HepG2 (cell line): ENCODE data around the gene BAZ1A. TPM values are rescaled to one million over a fixed set of nuclear protein-coding genes. Genes with fewer than 3 reads are reported as not detected.
A peak's percentile ranks its signal among the peaks of the same experiment; 100 is the strongest.

Source experiments
- ARID4A ChIP-seq: sonication (generic); formaldehyde crosslinking; IDR thresholded peaks from 2 replicates; pipeline ENCODE4 v1.5.0; 2020; ENCODE audit warnings: mild to moderate bottlenecking, missing genetic modification reagents, borderline replicate concordance
- DMTF1 ChIP-seq: sonication (generic); formaldehyde crosslinking; IDR thresholded peaks from 2 replicates; pipeline ENCODE4 v1.4.0; 2020; ENCODE audit warnings: mild to moderate bottlenecking, missing genetic modification reagents
- GLI4 ChIP-seq: sonication (generic); formaldehyde crosslinking; IDR thresholded peaks from 2 replicates; pipeline ENCODE4 v1.5.1; 2020; ENCODE audit warnings: missing genetic modification reagents, mild to moderate bottlenecking, moderate library complexity, borderline replicate concordance
- MED1 ChIP-seq: sonication (generic); formaldehyde crosslinking; IDR thresholded peaks from 2 replicates; pipeline ENCODE4 v1.4.0; 2020; ENCODE audit warnings: missing genetic modification reagents
- NCOA1 ChIP-seq: sonication (generic); formaldehyde crosslinking; IDR thresholded peaks from 2 replicates; pipeline ENCODE4 v1.9.0; 2021; ENCODE audit warnings: missing genetic modification reagents
- PAX8 ChIP-seq: sonication (generic); formaldehyde crosslinking; IDR thresholded peaks from 2 replicates; pipeline ENCODE4 v1.8.0; 2022; ENCODE audit warnings: mild to moderate bottlenecking, missing genetic modification reagents, borderline replicate concordance
- PHF5A ChIP-seq: IDR thresholded peaks from one replicate; pipeline ENCODE4 v1.6.1; 2018; ENCODE audit warnings: low read depth, missing genetic modification reagents; ENCODE audit not compliant: unreplicated experiment
- PLRG1 ChIP-seq: fragments of 450-650 bp; conservative IDR thresholded peaks from 2 replicates; pipeline ENCODE4 v1.6.1; 2016
- RCOR2 ChIP-seq: IDR thresholded peaks from 2 replicates; pipeline ENCODE4 v1.6.1; 2016; ENCODE audit warnings: missing biosample characterization, missing genetic modification reagents
- SAP130 ChIP-seq: IDR thresholded peaks from 2 replicates; pipeline ENCODE4 v1.6.1; 2016; ENCODE audit warnings: low read depth
- SMC3 ChIP-seq: IDR thresholded peaks from 2 replicates; pipeline ENCODE4 v1.6.1; 2011; ENCODE audit warnings: low read length, improper control_type of control experiment
- TARDBP ChIP-seq: sonication (generic); formaldehyde crosslinking; IDR thresholded peaks from 2 replicates; pipeline ENCODE4 v1.8.0; 2022; ENCODE audit warnings: mild to moderate bottlenecking, missing genetic modification reagents
- TEAD2 ChIP-seq: sonication (generic); formaldehyde crosslinking; IDR thresholded peaks from 2 replicates; pipeline ENCODE4 v1.9.0; 2021; ENCODE audit warnings: missing genetic modification reagents
- TRIM24 ChIP-seq: sonication (generic); formaldehyde crosslinking; IDR thresholded peaks from 2 replicates; pipeline ENCODE4 v1.8.0; 2022; ENCODE audit warnings: mild to moderate bottlenecking, missing genetic modification reagents
- ZBTB20 ChIP-seq: sonication (generic); formaldehyde crosslinking; IDR thresholded peaks from 2 replicates; pipeline ENCODE4 v1.8.1; 2023; ENCODE audit warnings: missing genetic modification reagents, low read depth, mild to moderate bottlenecking, borderline replicate concordance
- ZBTB3 ChIP-seq: sonication (generic); formaldehyde crosslinking; IDR thresholded peaks from 2 replicates; pipeline ENCODE4 v1.4.0; 2020; ENCODE audit warnings: low read depth, mild to moderate bottlenecking, moderate library complexity, missing genetic modification reagents, borderline replicate concordance
- ZFP36L1 ChIP-seq: sonication (generic); formaldehyde crosslinking; IDR thresholded peaks from 2 replicates; pipeline ENCODE4 v1.8.0; 2022; ENCODE audit warnings: mild to moderate bottlenecking, missing genetic modification reagents, moderate library complexity
- ZNF232 ChIP-seq: sonication (generic); formaldehyde crosslinking; IDR thresholded peaks from 2 replicates; pipeline ENCODE4 v1.4.0; 2020; ENCODE audit warnings: missing genetic modification reagents, borderline replicate concordance
- ZNF317 ChIP-seq: sonication (generic); formaldehyde crosslinking; IDR thresholded peaks from 2 replicates; pipeline ENCODE4 v1.5.0; 2020; ENCODE audit warnings: mild to moderate bottlenecking, missing genetic modification reagents
- ZNF451 ChIP-seq: sonication (generic); formaldehyde crosslinking; IDR thresholded peaks from 2 replicates; pipeline ENCODE4 v1.5.0; 2020; ENCODE audit warnings: mild to moderate bottlenecking, missing genetic modification reagents
- ZNF883 ChIP-seq: sonication (generic); formaldehyde crosslinking; IDR thresholded peaks from 2 replicates; pipeline ENCODE4 v1.5.1; 2020; ENCODE audit warnings: mild to moderate bottlenecking, missing genetic modification reagents; ENCODE audit errors: not compliant biosample characterization
- ZNF891 ChIP-seq: sonication (generic); formaldehyde crosslinking; IDR thresholded peaks from 2 replicates; pipeline ENCODE4 v1.5.0; 2020; ENCODE audit warnings: mild to moderate bottlenecking, missing genetic modification reagents
- polyA plus RNA-seq, 8 experiments: library from polyadenylated mRNA; depleted of rRNA in 3 of 8; stranded (reverse) in 7 of 8; unstranded in 1 of 8; fragments of >200 nt; fragmentation: Illumina TruSeq in 4 of 8; extraction: Trizol in 4 of 8; gene quantifications; 2 replicates each; pipeline versions ENCODE4 v1.2.1 to v1.2.3, GENCODE V29; 2011 to 2016; ENCODE audit warnings: low read depth in 4 of 8, missing spikeins in 1 of 8, mixed read lengths in 1 of 8; ENCODE audit not compliant: insufficient read depth in 1 of 8
- total RNA-seq, 5 experiments: library from RNA; depleted of rRNA; stranded (reverse); fragments of >200 nt; fragmentation: Illumina TruSeq; extraction: Trizol; gene quantifications; 2 replicates each; pipeline ENCODE4 v1.2.3, GENCODE V29; 2016; ENCODE audit warnings: low read depth in 1 of 5
- TF ChIP-seq, protein P1 (sequence below): sonication (generic); formaldehyde crosslinking; IDR thresholded peaks from 2 replicates; pipeline ENCODE4 v1.4.0; 2020; ENCODE audit warnings: missing genetic modification reagents

The BAZ1A gene
- total and polyA plus RNA-seq, 2 of the 13 experiments (the other 11 are each of a cell fraction or from before 2014, with no cell fraction given) = 20.9 to 56.8 TPM

GRCh38 chr14:34722723-34723545 is 152.2 kb downstream of the BAZ1A start (continued):
- TF ChIP-seq, protein P1, sequence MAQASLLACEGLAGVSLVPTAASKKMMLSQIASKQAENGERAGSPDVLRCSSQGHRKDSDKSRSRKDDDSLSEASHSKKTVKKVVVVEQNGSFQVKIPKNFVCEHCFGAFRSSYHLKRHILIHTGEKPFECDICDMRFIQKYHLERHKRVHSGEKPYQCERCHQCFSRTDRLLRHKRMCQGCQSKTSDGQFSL (CRISPR knock-in tag) = no peak
- no peak for TF ChIP-seq PLRG1
- peak; percentile 16 for TF ChIP-seq ZNF883 (CRISPR knock-in tag)
- no peak for TF ChIP-seq TEAD2 (CRISPR knock-in tag)
- TF ChIP-seq SMC3 = peak; percentile 96
- peak; percentile 58; the same call in 1 of the 2 replicates for TF ChIP-seq TRIM24 (CRISPR knock-in tag)
- 0 out of 2 replicates have a peak, but pooled peaks have one; percentile 1 for TF ChIP-seq ZNF451
- TF ChIP-seq PAX8 = peak; percentile 97; the same call in 1 of the 2 replicates
- TF ChIP-seq RCOR2 (CRISPR knock-in tag) = 0 out of 2 replicates have a peak, but pooled peaks have one; percentile 44
- peak; percentile 57 for TF ChIP-seq PHF5A (CRISPR knock-in tag)
- TF ChIP-seq TARDBP = peak; percentile 64
- TF ChIP-seq ARID4A (CRISPR knock-in tag) = peak; percentile 19; the same call in 1 of the 2 replicates
- TF ChIP-seq ZNF891 (CRISPR knock-in tag) = no peak
- TF ChIP-seq SAP130 (CRISPR knock-in tag) = peak; percentile 52; the same call in 1 of the 2 replicates
- TF ChIP-seq GLI4 (CRISPR knock-in tag) = 0 out of 2 replicates have a peak, but pooled peaks have one; percentile 94
- TF ChIP-seq DMTF1 (CRISPR knock-in tag) = 0 out of 2 replicates have a peak, but pooled peaks have one; percentile 55
- peak; percentile 11; the same call in 1 of the 2 replicates for TF ChIP-seq MED1 (CRISPR knock-in tag)
- TF ChIP-seq ZFP36L1 (CRISPR knock-in tag) = no peak
- TF ChIP-seq ZBTB3 = 0 out of 2 replicates have a peak, but pooled peaks have one; percentile 53
- TF ChIP-seq ZBTB20 (CRISPR knock-in tag) = peak; percentile 67; the same call in 1 of the 2 replicates
- TF ChIP-seq NCOA1 = 0 out of 2 replicates have a peak, but pooled peaks have one; percentile 58
- TF ChIP-seq ZNF317 (CRISPR knock-in tag) = peak; percentile 65; the same call in 1 of the 2 replicates
- TF ChIP-seq ZNF232 (CRISPR knock-in tag) = peak; percentile 34; the same call in 1 of the 2 replicates
